GM08714 (cell line): ENCODE measurements around the gene CHP2.
"Not testable (repeated sequence)": the region's sequence is repeated elsewhere in the genome, so short reads cannot be mapped to it uniquely, and the experiment has no call there.

ENCODE experiments used
- H3K4me3 ChIP-seq: fragments of 200-500 bp; sonication (Bioruptor generic); 2 replicates; pipeline ENCODE4 v1.5.1; 2014; ENCODE audit warnings: mild to moderate bottlenecking, low read length, inconsistent platforms
- ZNF274 ChIP-seq: IDR thresholded peaks from 2 replicates; pipeline ENCODE4 v1.6.1; 2012; ENCODE audit warnings: mild to moderate bottlenecking, low read depth, low read length

CHP2 gene

DNA sequence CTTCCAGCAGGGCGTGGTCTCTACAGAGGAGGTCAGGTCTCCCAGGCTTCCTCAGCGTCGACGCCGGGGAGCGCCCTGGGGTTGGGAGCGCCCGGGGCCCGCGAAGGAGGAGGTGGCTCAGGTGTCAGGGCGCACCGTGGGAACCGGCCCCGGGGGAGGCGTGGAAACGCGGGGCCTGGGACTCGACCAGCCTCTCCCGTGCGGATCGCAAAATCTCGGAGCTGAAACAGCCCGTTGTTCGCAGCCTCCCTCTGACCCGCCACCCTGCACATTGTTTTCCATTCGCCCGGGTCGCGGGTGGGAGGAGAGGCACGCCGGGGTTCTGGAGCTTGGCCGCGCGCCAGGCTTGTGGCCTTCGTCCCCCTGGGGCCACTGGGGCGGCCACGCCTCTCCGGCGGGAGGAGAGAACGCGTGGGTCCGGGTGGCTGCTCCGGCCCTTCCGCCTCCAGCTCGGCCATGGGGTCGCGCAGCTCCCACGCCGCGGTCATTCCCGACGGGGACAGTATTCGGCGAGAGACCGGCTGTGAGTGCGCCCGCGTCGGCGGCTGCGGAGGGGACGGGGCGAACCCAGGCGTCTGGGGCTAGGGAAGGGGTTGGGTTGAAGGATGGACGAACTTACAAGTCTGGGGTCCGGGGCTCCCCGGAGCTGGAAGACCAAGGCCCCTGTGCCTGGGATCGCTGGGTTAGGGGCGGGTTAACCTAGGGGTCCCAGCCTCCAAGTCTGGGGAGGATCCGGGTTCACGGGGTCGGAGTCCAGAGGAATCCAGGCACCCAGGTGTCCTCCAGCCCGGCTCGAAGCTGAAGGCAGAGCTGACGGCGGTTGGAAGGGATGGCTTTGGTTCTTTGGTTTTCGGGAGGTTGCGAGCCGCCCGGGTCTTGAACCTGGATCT lies at the start of gene CHP2:
CHP2 (plus strand) TSS at position 433 of the 890 bp plus-strand sequence; CDS start at position 457, 24 bp downstream.
- no peak within 1 kb of the TSS; the same call in 1 of the 2 replicates for H3K4me3 ChIP-seq
- no peak for TF ChIP-seq ZNF274

DNA sequence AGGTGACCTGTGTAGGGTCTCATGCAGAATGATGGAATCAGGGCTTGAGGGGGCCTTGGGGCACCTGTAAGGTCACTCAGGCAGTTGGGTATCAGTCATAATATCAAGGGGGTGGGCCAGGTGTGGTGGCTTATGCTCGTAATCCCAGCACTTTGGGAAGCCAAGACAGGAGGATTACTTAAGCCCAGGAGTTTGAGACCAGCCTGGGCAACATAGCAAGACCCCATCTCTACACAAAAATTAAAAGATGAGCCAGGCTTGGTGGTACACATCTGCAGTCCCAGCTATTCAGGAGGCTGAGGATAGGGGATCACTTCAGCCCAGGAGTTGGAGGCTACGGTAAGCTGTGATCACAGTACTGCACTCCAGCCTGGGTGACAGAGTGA lies 49.3 kb upstream of the CHP2 start:
- TF ChIP-seq ZNF274, result no peak
- no peak overlapping the region for H3K4me3 ChIP-seq

DNA sequence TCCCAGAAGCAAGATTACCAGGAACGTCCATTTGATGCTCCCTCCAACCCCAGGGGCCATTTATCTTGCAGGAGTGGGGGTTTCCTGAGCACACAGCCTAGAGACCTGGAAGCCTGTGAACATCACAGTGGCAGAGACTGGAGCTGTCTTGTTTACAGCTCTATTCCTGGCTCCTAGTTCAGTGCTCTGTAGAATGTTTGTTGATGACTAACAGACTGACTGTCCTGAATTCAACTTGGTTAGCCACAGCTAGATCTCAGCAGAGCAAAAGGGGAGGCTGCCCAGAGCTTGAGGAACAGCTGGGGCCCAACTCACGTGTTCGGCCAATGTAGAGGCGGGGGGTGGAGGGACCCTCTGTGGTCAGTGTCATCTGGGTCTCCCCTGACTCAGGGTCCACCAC lies 48.4 kb upstream of the CHP2 start:
- no peak for TF ChIP-seq ZNF274
- no peak overlapping the region for H3K4me3 ChIP-seq

DNA sequence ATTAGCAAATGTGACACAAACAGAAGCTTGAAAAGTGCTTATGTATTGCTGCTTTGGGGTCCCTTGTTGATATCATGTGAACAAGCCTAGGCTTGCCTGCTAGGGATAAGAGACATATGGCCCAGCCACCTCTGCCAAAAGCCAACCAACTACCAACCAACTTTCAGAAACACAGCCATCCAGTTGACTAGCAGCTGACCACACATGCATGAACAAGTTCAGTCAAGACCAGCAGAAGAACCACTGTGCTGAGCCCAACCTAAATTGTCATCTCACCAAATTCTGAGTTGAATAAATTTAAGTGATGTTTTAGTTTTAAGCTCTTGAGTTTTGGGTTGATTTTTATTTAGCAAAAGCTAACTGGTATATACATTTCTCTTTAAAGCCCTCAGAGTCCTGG lies 45.3 kb upstream of the CHP2 start:
- TF ChIP-seq ZNF274, result no peak
- H3K4me3 ChIP-seq, result no peak overlapping the region

DNA sequence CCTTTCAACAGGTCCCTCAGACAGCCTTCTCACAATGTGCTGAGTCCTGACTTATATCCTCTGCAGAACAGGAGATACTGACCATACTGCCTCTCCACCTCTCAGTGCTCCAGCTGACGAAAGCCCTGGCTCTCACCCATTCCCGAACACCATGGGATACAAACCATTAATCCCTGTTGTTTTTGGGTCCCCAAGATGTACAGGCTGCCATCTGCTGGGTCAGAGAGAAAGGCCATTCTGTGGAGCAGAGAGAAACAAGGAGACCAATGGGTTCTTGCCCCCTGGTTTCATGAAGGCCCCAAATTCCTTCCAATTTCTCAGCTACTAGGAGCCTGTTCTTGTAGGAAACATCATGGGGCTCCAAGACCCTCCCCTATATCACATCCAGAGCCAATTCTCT lies 44.8 kb upstream of the CHP2 start:
- H3K4me3 ChIP-seq, result no peak overlapping the region
- no peak for TF ChIP-seq ZNF274

DNA sequence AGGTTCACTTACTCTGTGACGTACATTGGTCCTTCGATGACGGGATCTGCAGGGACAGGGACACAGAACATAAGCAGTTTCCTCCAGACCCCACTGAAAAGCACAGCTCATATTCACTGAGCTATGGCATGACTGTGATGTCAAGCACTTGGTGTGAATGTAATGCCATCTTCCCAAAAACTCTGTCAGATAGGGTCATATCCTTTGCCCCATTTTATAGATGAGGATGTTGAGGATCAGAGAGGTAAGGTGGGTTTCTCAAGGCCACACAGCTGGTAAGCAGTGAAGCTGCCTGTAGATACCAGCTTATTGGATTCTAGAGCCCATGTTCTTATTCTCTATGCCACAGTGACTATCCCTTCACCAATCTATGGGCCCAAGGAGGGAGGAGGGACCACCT lies 44.3 kb upstream of the CHP2 start:
- TF ChIP-seq ZNF274, result no peak
- H3K4me3 ChIP-seq, result no peak overlapping the region

DNA sequence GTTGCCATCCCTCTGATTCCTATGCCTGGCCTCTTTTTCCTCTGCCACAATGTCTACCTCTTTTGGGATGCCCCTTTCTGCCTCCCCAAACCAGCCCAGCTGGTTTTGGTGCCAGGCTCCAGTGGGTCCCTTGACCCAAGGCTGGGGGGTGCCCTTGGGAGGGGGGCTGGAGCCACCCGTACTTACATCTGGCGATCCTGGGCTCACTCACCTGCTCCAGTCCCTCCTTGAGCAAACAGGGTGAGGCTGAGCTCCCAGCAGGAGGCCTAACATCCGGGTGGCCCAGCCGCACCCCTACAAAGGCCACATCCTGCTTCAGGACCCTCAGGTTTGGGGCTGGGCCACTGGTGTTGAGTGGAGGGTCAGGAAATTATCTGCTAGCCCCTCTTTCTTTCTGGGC lies 43.0 kb upstream of the CHP2 start:
- TF ChIP-seq ZNF274, result no peak
- no peak overlapping the region for H3K4me3 ChIP-seq

DNA sequence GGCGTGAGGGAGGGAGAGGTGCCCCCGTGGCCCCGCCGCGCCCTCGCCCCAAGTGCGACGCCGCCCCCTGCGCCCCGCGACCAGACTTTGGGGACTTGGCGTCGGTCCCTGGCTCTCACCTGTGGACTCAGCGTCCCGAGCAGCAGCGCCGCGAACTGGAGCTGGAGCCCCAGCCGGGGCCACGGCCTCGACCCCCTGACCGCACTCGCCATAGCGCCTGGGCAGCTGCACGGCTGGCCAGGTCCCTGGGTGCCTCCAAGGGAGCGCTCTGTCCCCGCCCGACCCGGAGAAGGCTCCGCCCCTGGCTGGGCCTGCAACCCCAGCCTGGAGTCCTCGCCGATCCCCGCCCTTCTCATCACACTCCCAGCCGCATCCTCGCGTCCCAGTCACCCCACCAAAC lies 41.9 kb upstream of the CHP2 start, which contains the start of gene ERN2:
ERN2 (minus strand) TSS at position 247 of the 400 bp plus-strand sequence; CDS start at position 212, 35 bp downstream.
- no peak for TF ChIP-seq ZNF274
- H3K4me3 ChIP-seq, result no peak within 1 kb of the TSS

DNA sequence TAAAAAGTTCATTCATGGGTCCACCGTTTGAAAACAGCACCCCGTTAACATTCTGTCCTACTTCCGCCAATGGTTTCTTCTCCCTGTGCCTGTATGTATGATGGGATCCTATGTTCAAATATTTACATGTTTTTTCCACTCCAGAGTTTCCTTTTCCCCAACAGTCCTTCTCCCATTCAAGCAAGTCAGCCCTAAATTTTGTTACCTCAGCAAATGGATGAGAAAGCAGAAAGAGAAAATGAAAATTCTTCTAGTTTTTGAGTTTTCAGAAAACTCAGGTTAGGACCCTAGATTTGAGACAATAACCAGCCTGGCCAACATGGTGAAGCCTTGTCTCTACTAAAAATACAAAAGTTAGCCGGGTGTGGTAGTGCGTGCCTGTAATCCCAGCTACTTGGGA lies 38.3 kb upstream of the CHP2 start:
- no peak for TF ChIP-seq ZNF274
- no peak overlapping the region for H3K4me3 ChIP-seq

DNA sequence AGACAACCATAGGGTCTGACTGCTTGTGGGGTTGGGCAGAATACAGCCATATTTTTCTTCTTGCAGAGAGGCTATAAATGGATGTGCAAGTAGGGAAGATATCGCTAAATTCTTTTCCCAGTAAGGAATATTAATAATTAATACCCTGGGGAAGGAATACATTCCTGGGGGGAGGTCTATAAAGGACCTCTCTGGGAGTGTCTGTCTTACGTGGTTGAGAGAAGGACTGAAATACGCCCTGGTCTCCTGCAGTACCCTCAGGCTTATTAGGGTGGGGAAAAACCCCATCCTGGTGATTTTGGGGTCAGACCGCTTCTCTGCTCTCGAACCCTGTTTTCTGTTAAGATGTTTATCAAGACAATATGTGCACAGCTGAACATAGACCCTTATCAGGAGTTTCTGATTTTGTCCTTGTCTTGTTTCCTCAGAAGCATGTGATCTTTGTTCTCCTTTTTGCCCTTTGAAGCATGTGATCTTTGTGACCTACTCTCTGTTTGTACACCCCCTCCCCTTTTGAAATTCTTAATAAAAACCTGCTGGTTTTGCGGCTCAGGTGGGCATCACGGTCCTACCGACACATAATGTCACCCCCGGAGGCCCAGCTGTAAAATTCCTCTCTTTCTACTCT lies 32.1 kb upstream of the CHP2 start:
- H3K4me3 ChIP-seq, result not testable (repeated sequence)

DNA sequence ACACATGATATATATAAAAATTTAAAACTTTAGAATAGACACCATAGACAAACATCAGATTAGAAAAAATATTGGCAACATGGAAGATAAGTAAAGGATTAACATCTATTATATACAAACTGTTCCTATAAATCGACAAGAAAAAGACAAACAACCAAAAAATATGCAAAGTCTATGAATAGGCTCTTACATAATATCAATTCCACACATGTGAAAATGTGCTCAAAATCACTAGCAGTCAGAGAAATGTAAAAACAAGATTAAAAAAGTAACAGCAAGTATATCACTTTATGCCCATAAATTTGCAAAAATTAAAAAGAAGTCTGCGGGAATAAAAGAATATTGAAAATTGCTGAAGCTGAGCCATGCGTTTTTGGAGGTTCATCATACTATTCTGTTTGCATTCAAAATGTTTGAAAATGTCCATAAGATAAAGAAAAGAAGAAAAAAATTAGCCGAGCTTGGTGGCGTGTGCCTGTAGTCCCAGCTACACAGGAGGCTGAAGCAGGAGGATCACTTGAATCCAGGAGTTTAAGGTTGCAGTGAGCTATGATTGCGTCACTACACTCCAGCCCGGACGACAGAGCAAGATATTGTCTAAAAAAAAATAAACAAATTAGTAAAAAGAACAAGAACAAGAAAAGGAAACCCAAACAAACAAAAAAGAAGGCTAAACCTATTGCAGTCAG lies 30.6 kb upstream of the CHP2 start:
- no peak for TF ChIP-seq ZNF274
- no peak overlapping the region for H3K4me3 ChIP-seq

DNA sequence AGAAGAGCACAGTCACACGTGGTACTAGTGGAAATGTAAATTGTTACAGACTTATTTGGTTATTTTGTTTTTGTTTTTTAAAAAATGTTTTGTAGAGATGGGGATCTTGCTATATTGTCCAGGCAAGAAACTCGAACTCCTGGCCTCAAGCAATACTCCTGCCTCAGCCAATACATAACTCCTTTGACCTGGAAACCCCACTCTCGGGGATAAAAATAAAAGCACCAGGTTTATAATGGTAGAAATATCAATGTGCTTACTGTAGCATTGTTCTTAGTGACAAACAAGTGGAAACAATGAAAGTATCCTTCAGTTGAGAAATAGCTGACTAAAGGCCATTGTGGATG lies 30.1 kb upstream of the CHP2 start:
- no peak for TF ChIP-seq ZNF274

DNA sequence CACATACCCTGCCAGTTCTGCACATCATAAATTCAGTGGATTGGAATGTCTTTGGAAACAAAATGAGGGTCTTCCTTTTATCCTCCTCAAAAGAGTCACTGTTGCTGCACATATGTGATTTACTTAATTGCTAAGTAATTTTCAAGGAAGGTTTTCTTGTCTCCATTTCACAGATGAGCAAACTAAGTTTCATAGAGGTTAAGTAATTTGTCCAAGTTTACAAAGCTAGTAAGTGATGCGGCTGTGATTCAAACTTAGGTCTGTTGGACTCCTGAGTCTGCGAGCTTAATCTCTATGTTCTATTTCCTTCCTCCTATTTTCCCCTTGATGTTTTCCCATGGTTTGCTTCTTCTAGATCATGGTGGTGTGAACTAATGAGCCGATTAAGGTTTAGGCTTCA lies 28.1 kb upstream of the CHP2 start:
- TF ChIP-seq ZNF274, result no peak
- H3K4me3 ChIP-seq, result no peak overlapping the region

More for the DNA sequence above, 30.1 kb upstream of the CHP2 start:
- no peak overlapping the region for H3K4me3 ChIP-seq

DNA sequence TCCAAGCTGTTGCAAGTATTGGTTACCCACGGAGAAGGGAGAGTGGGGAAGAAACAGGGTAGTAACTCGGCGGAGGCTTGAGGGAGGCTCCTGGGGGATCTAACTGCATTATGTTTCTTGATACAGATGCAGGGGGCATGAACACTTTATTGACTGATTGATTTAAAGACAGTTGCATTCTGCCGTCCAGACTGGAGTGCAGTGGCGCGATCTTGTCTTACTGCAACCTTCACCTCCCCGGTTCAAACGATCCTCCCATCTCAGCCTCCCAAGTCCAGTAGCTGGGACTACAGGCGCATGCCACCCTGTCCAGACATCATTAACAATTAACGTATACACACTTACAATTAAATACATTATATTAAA lies 26.7 kb upstream of the CHP2 start:
- H3K4me3 ChIP-seq, result no peak overlapping the region
- TF ChIP-seq ZNF274, result no peak

DNA sequence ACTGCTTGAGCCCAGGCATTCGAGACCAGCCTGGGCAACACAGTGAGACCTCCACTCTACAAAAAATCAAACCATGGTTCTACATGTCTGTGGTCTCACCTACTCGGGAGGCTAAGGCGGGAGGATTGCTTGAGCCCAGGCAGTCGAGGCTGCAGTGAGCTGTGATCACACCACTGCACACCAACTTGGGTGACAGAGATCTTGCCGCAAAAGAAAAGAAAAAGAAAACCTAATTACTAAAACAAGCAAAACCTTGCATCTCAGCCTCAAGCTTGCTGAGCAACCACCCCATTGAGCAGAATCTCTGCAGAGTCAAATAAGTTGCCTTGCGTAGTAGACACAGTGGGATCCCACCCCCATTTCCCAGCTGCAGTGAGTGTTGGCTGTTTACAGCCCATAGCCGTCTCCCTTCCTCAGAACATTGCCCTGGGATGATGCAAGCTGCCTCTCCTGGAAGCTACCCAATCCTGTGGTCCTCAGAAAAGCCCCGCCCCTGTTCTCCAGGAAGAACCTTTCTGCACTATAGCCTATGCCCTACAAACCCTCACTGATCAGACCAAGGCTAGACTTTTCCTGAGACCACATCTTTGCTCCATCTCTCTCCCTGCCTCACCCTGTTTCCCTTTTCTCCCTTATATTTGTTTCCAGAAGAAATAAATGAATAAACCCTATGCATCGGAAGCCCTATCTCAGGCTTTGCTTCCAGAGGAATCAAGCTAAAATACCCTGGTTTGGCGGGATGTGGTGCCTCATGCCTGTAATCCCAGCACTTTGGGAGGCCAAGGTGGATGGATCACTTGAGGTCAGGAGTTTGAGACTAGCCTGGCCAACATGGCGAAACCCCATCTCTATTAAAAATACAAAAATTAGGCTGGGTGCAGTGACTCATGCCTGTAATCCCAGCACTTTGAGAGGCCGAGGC lies 25.1 kb upstream of the CHP2 start:
- no peak overlapping the region for H3K4me3 ChIP-seq
- no peak for TF ChIP-seq ZNF274
